Activated T-helper 1 cell treated with Interleukin-2 at 50 U/mL for 16 hours (primary cell): ENCODE results near the gene MYO3B.

Experiments
- DNase-seq: peaks from one replicate; pipeline ENCODE4 v3.0.0-alpha.2; 2020; ENCODE audit warnings: low read depth

MYO3B gene

GRCh38 chr2:170161516-170162270, 16.3 kb upstream of the MYO3B start:
- no peak for DNase-seq

- no peak for DNase-seq
Observed at GRCh38 chr2:170162271-170162632, 15.7 kb upstream of the MYO3B start.

GRCh38 chr2:170163411-170164065, 14.4 kb upstream of the MYO3B start:
- no peak for DNase-seq

GRCh38 chr2:170165129-170165528, 12.8 kb upstream of the MYO3B start:
- DNase-seq, result no peak

GRCh38 chr2:170166735-170167134, 11.2 kb upstream of the MYO3B start:
- DNase-seq, result no peak

- no peak for DNase-seq
Observed at GRCh38 chr2:170170281-170171040, 7.5 kb upstream of the MYO3B start.

GRCh38 chr2:170176212-170176611, 1.7 kb upstream of the MYO3B start:
- no peak for DNase-seq

- no peak for DNase-seq
Observed at GRCh38 chr2:170180031-170180566, 2.2 kb downstream of the MYO3B start.

- DNase-seq, result no peak
Observed at GRCh38 chr2:170181602-170182001, 3.7 kb downstream of the MYO3B start.

- DNase-seq, result no peak
Observed at GRCh38 chr2:170185319-170185718, 7.4 kb downstream of the MYO3B start.

GRCh38 chr2:170189757-170190156, 11.8 kb downstream of the MYO3B start:
- no peak for DNase-seq

- DNase-seq, result no peak
Observed at GRCh38 chr2:170190172-170190571, 12.2 kb downstream of the MYO3B start.

- DNase-seq, result no peak
Observed at GRCh38 chr2:170191166-170191866, 13.4 kb downstream of the MYO3B start.

- no peak for DNase-seq
Observed at GRCh38 chr2:170196963-170197362, 19.0 kb downstream of the MYO3B start.

- DNase-seq, result no peak
Observed at GRCh38 chr2:170201275-170201674, 23.3 kb downstream of the MYO3B start.

GRCh38 chr2:170201734-170202393, 23.9 kb downstream of the MYO3B start:
- no peak for DNase-seq

- DNase-seq, result no peak
Observed at GRCh38 chr2:170202437-170202836, 24.5 kb downstream of the MYO3B start.

- DNase-seq, result no peak
Observed at GRCh38 chr2:170204298-170204951, 26.5 kb downstream of the MYO3B start.

- DNase-seq, result no peak
Observed at GRCh38 chr2:170206246-170206645, 28.3 kb downstream of the MYO3B start.

- DNase-seq, result no peak
Observed at GRCh38 chr2:170206805-170207407, 29.0 kb downstream of the MYO3B start.

- DNase-seq, result no peak
Observed at GRCh38 chr2:170207901-170208300, 30.0 kb downstream of the MYO3B start.
